ENCODE results near the gene SP2.

GRCh38 chr17:47906443-47906842, 10.4 kb downstream of the SP2 start:
- TF ChIP-seq EGR1 (IDR thresholded peaks at IDR 0.05; ENCODE audit: borderline replicate concordance, low read depth, low read length), result no peak
- TF ChIP-seq NRF1 (IDR thresholded peaks at IDR 0.05; ENCODE audit: low read depth, low read length), result no peak
- TF ChIP-seq CTCF (IDR thresholded peaks at IDR 0.05; ENCODE audit: control extremely low read depth in 1 of 3, insufficient read depth in 1 of 3, low read depth in 1 of 3, low read length in 3 of 3), result no peak
- TF ChIP-seq POLR2AphosphoS5 (IDR thresholded peaks at IDR 0.05; ENCODE audit: low read depth, low read length), result no peak
- no peak for TF ChIP-seq SP1 (IDR thresholded peaks at IDR 0.05; ENCODE audit: low read depth, low read length)
- no peak for TF ChIP-seq FOSL1 (IDR thresholded peaks at IDR 0.05; ENCODE audit: insufficient read depth, low read depth, low read length)
- no peak for TF ChIP-seq EP300 (IDR thresholded peaks at IDR 0.05; ENCODE audit: borderline replicate concordance in 1 of 2, low read depth in 2 of 2, low read length in 2 of 2)
- TF ChIP-seq SUZ12 (IDR thresholded peaks at IDR 0.05; ENCODE audit: low read length), result no peak
- no peak for TF ChIP-seq EZH2 (IDR thresholded peaks at IDR 0.05; ENCODE audit: low read depth, low read length, severe bottlenecking)
- no peak for TF ChIP-seq HDAC6 (IDR thresholded peaks at IDR 0.05; ENCODE audit: low read depth, low read length)
